HCT116 (cell line): ENCODE measurements around the gene FLVCR2. TPM values are rescaled to one million over a fixed set of nuclear protein-coding genes. Genes with fewer than 3 reads are reported as not detected.

Experiments
- ATAC-seq: fragments of 200-7000 bp; cut with Tn5 transposase; 2 replicates; pipeline ENCODE4 v1.9.1; 2020; ENCODE audit warnings: mild to moderate bottlenecking, moderate library complexity
- BruUV-seq: library from RNA; stranded (reverse); fragments of 400-500 nt; replicated peaks from 2 replicates; lab custom pipeline; 2021; lab: Mats Ljungman, UMichigan
- CTCF ChIA-PET: fragments of 300-600 bp; sonication (Branson Sonifier 250); formaldehyde crosslinking; loops from one replicate; lab custom pipeline; 2021; ENCODE audit warnings: antibody characterized with exemption; lab: Charles Lee
- POLR2A ChIA-PET: fragments of 300-600, 350-600 bp; sonication (Branson Sonifier 250); formaldehyde crosslinking; loops from one replicate; lab custom pipeline; 2021; ENCODE audit warnings: antibody characterized with exemption; lab: Charles Lee
- RAD21 ChIA-PET, 2 experiments: fragments of 300-600 bp; sonication (Branson Sonifier 250); formaldehyde crosslinking; loops; one replicate each; lab custom pipeline; 2023; ENCODE audit warnings: low total read pairs in 2 of 2; ENCODE audit not compliant: uncharacterized antibody in 2 of 2, unreplicated experiment in 2 of 2, low non-redundant PET in 1 of 2; lab: Charles Lee
- DNase-seq: peaks from one replicate; pipeline ENCODE4 v3.0.0-alpha.2; 2010; ENCODE audit warnings: low read depth, low spot score
- H2AFZ ChIP-seq: fragments of 200-600 bp; shearing (Covaris generic), sonication (generic); 2 replicates; pipeline ENCODE4 v1.6.1; 2017; ENCODE audit warnings: low read depth, mixed run types, mixed read lengths, antibody characterized with exemption, low read length; ENCODE audit not compliant: poor library complexity, severe bottlenecking
- H3K27ac ChIP-seq: 2 replicates; pipeline ENCODE4 v1.5.1; 2012; ENCODE audit warnings: low read depth, low read length
- H3K27me3 ChIP-seq: fragments of 200-600 bp; sonication (generic); 2 replicates; pipeline ENCODE4 v1.6.1; 2016; ENCODE audit warnings: mixed run types, low read length, mixed read lengths; ENCODE audit not compliant: insufficient read depth
- H3K36me3 ChIP-seq, 2 experiments: fragments of 200-500 bp in 1 of 2; fragments of 200-600 bp in 1 of 2; sonication (Bioruptor generic) in 1 of 2; sonication (generic) in 1 of 2; 2 replicates each; pipeline versions ENCODE4 v1.5.1 to v1.6.1; 2014 to 2016; ENCODE audit warnings: low read length in 2 of 2, inconsistent platforms in 1 of 2, mixed read lengths in 1 of 2, mixed run types in 1 of 2; ENCODE audit not compliant: insufficient read depth in 2 of 2, control insufficient read depth in 1 of 2
- H3K4me1 ChIP-seq, 2 experiments: fragments of 200-600 bp in 1 of 2; sonication (generic) in 1 of 2; 2 replicates each; pipeline versions ENCODE4 v1.5.1 to v1.6.1; 2012 to 2017; ENCODE audit warnings: low read length in 2 of 2, inconsistent platforms in 1 of 2, mild to moderate bottlenecking in 1 of 2, mixed read lengths in 1 of 2, mixed run types in 1 of 2, moderate library complexity in 1 of 2; ENCODE audit not compliant: insufficient read depth in 2 of 2, control insufficient read depth in 1 of 2
- H3K4me2 ChIP-seq: fragments of 200-600 bp; sonication (generic); 2 replicates; pipeline ENCODE4 v1.6.1; 2017; ENCODE audit warnings: mixed run types, low read length, mixed read lengths
- H3K4me3 ChIP-seq, 2 experiments: fragments of 200-600 bp in 1 of 2; sonication (generic) in 1 of 2; replicated peaks in 1 of 2; 2 replicates each; pipeline ENCODE4 v1.5.1; 2011 to 2016; ENCODE audit warnings: low read length in 2 of 2, control low read depth in 1 of 2, low read depth in 1 of 2, mild to moderate bottlenecking in 1 of 2, mixed read lengths in 1 of 2, mixed run types in 1 of 2
- H3K79me2 ChIP-seq: fragments of 200-600 bp; sonication (generic); 2 replicates; pipeline ENCODE4 v1.6.1; 2017; ENCODE audit warnings: mild to moderate bottlenecking, mixed run types, low read length, moderate library complexity, mixed read lengths; ENCODE audit not compliant: insufficient read depth
- H3K9ac ChIP-seq: fragments of 200-600 bp; sonication (generic); 2 replicates; pipeline ENCODE4 v1.6.1; 2016; ENCODE audit warnings: low read length, mixed read lengths
- H3K9me2 ChIP-seq: fragments of 200-600 bp; sonication (generic), shearing (Covaris generic); 2 replicates; pipeline ENCODE4 v1.6.1; 2017; ENCODE audit warnings: mixed run types, mild to moderate bottlenecking, moderate library complexity; ENCODE audit not compliant: insufficient read depth
- H3K9me3 ChIP-seq, 2 experiments: fragments of 200-500 bp in 1 of 2; fragments of 200-600 bp in 1 of 2; sonication (Bioruptor generic) in 1 of 2; sonication (generic) in 1 of 2; 2 replicates each; pipeline ENCODE4 v1.6.1; 2014 to 2017; ENCODE audit warnings: low read length in 2 of 2, mixed read lengths in 2 of 2, inconsistent platforms in 1 of 2, low read depth in 1 of 2, mild to moderate bottlenecking in 1 of 2, mixed run types in 1 of 2, moderate library complexity in 1 of 2; ENCODE audit not compliant: control insufficient read depth in 1 of 2, insufficient read depth in 1 of 2
- H4K20me1 ChIP-seq: fragments of 200-600 bp; sonication (generic), shearing (Covaris generic); 2 replicates; pipeline ENCODE4 v1.6.1; 2017; ENCODE audit warnings: mixed run types, mild to moderate bottlenecking, moderate library complexity; ENCODE audit not compliant: insufficient read depth
- ATF3 ChIP-seq: IDR thresholded peaks from 2 replicates; pipeline ENCODE4 v1.6.1; 2012
- CTCF ChIP-seq, 3 experiments: fragments of 200-600 bp in 1 of 3; sonication (generic) in 1 of 3; IDR thresholded peaks in 2 of 3; conservative IDR thresholded peaks in 1 of 3; 2 replicates each; pipeline ENCODE4 v1.5.1; 2012 to 2017; ENCODE audit warnings: low read depth in 2 of 3, low read length in 2 of 3, antibody characterized with exemption in 1 of 3, borderline replicate concordance in 1 of 3, control low read depth in 1 of 3, mild to moderate bottlenecking in 1 of 3, mixed read lengths in 1 of 3, mixed run types in 1 of 3, moderate library complexity in 1 of 3; ENCODE audit not compliant: insufficient read depth in 1 of 3
- RAD21 ChIP-seq: IDR thresholded peaks from 2 replicates; pipeline ENCODE4 v1.6.1; 2012; ENCODE audit warnings: low read depth, mild to moderate bottlenecking
- SIN3A ChIP-seq: IDR thresholded peaks from 2 replicates; pipeline ENCODE4 v1.6.1; 2012; ENCODE audit warnings: low read depth
- SP1 ChIP-seq: IDR thresholded peaks from 2 replicates; pipeline ENCODE4 v1.6.1; 2012; ENCODE audit warnings: low read depth
- TCF7L2 ChIP-seq: IDR thresholded peaks from 2 replicates; pipeline ENCODE4 v1.7.0; 2011; ENCODE audit warnings: borderline replicate concordance, inconsistent platforms; ENCODE audit not compliant: insufficient read depth, insufficient read length; ENCODE audit errors: extremely low read depth
- ZBTB33 ChIP-seq: IDR thresholded peaks from 2 replicates; pipeline ENCODE4 v1.6.1; 2011; ENCODE audit warnings: mild to moderate bottlenecking, low read length, moderate library complexity; ENCODE audit not compliant: insufficient replicate concordance; ENCODE audit errors: extremely low read depth
- intact Hi-C: fragments of 100-400 bp; cut with micrococcal nuclease; formaldehyde crosslinking; loops from 2 replicates; pipeline ENCODE4 v1.10.0; 2022
- total RNA-seq: library from RNA; stranded (reverse); gene quantifications from one replicate; pipeline ENCODE4 v1.2.1, GENCODE V29; 2021; ENCODE audit not compliant: unreplicated experiment

The FLVCR2 gene
- total RNA-seq, 1 experiment from 2014 or later, result 0.84 TPM

GRCh38 chr14:75577729-75578101 lies 705 bp upstream of the FLVCR2 start:
- Histone ChIP-seq H3K4me1 (peaks cover 9 to 19% of the 10 kb centered on the region in 2 experiments; a peak in 3 of 4 replicates), H3K36me3 (no peaks in the 10 kb centered on the region), H3K27me3 (0 out of 2 replicates have a peak, but pooled peaks cover 7% of the 10 kb centered on the region), H3K9ac (peak overlapping the region; percentile 38), H3K9me2 (no peaks in the 10 kb centered on the region), H3K79me2 (no peaks in the 10 kb centered on the region), H3K4me2 (peak overlapping the region; percentile 93), H3K27ac (0 out of 2 replicates have a peak overlapping the region, but pooled peaks have one; percentile 4), H3K9me3 (no peaks in the 10 kb centered on the region)
- ATAC-seq (peak; percentile 94), DNase-seq (peak; percentile 65)
- RAD21 ChIA-PET, result interaction anchor here (0.5 to 2.1 kb wide), 9 partner anchors 17 to 131 kb away, joined by 3 to 9 read pairs (median 5); partner anchors contain the start of genes ERG28 (in 2 of the 2) and TTLL5 (in 2 of the 2)
- peak; percentile 77 for TF ChIP-seq TCF7L2
- TF ChIP-seq RAD21, result peak; percentile 87
- no peak for TF ChIP-seq SP1
- no peak for TF ChIP-seq ZBTB33
- TF ChIP-seq SIN3A, result no peak
- TF ChIP-seq CTCF (IDR thresholded peaks at IDR 0.05 in 2 of 3, conservative IDR thresholded peaks at IDR 0.05 in 1 of 3; ENCODE audit: borderline replicate concordance in 1 of 3, insufficient read depth in 1 of 3, low read depth in 2 of 3, low read length in 2 of 3), result peak; percentile 71 to 78 (median 78)
- no peak for TF ChIP-seq ATF3
- TF ChIP-seq, all 23 proteins: peak for 3
- H2AFZ ChIP-seq, result peak overlapping the region; percentile 100
- no peaks in the 10 kb centered on the region for H4K20me1 ChIP-seq
- BruUV-seq, result no TSS peak
- CTCF ChIA-PET, result interaction anchor here (0.7 to 6.3 kb wide), 13 partner anchors 9 to 809 kb away, joined by 3 to 84 read pairs (median 5); partner anchors contain the start of genes ERG28, TGFB3 and TTLL5
- intact Hi-C loops, result loop anchor here (1.0 to 2.0 kb wide), 3 partner anchors 77 to 405 kb away; no protein-coding TSS in a partner anchor
- H3K4me3 ChIP-seq, result peak overlapping the region; percentile 50 to 65
- POLR2A ChIA-PET, result interaction anchor here (0.8 kb wide), 1 partner anchor 76 kb away, joined by 4 read pairs; no protein-coding TSS in a partner anchor
